ENCODE measurements around the gene GINS3.

Gene GINS3

DNA sequence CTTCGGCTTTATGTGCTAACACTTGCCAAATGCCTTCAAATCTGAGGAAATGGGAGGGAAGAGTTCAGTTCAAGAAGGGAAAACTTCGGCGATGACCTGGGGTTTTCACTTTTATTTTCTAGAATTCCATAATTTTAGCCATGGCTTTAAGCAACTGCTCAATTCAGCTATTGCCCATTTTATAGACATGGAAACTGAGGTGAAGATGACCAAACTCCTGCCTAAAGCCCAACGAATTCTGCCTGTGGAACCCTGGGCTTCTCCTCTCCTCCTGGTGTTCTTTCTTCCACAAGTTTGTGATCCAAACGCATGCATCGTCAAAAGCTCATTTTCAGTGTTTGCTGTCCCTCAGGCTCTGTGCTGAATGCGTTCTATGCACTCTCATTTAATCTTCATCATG, 58.3 kb downstream of the GINS3 start:
- Histone ChIP-seq H3K4me3 (ENCODE audit: low read length) (no peak overlapping the region), H3K9me3 (ENCODE audit: control insufficient read depth, low read length) (no peaks in the 10 kb centered on the region)
- DNase-seq (ENCODE audit: low read depth), result no peak

DNA sequence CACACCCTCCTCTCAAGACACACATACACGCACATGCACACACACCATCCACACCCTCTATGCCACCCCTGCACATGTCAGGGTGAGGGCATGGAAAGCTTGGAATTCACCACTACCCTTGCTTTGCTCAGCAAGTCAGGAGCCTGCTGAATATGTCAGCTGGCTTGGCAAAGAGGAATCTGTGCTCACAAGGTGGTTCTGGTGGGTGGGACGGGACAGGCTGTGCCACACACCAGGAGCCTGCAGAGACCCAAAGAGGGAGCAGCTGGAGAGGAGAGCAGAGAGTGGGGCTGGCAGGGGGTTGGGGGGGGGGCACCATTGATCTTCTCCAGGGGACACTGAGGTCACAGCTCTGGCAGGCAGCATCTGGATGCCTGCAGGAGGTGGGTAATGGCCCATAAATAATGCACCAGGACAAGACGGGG, 59.0 kb downstream of the GINS3 start:
- DNase-seq (ENCODE audit: low read depth), result no peak
- H3K9ac ChIP-seq (ENCODE audit: low read length), result no peak overlapping the region
- no peaks in the 10 kb centered on the region for H3K9me3 ChIP-seq (ENCODE audit: control insufficient read depth, low read length)
- peaks cover 12% of the 10 kb centered on the region for H3K4me1 ChIP-seq (ENCODE audit: control insufficient read depth, insufficient read depth, low read length)
- no peaks in the 10 kb centered on the region for H3K36me3 ChIP-seq (ENCODE audit: control insufficient read depth, insufficient read depth, low read length, severe bottlenecking)
- peaks cover 3% of the 10 kb centered on the region for H3K27me3 ChIP-seq (replicated peaks; ENCODE audit: control insufficient read depth, insufficient read depth, low read length)
- H3K4me3 ChIP-seq (ENCODE audit: low read length), result no peak overlapping the region

More for the DNA sequence above, 58.3 kb downstream of the GINS3 start:
- Histone ChIP-seq H3K27me3 (replicated peaks; ENCODE audit: control insufficient read depth, insufficient read depth, low read length) (peaks cover 3% of the 10 kb centered on the region), H3K9ac (ENCODE audit: low read length) (no peak overlapping the region), H3K4me1 (ENCODE audit: control insufficient read depth, insufficient read depth, low read length) (peaks cover 12% of the 10 kb centered on the region), H3K36me3 (ENCODE audit: control insufficient read depth, insufficient read depth, low read length, severe bottlenecking) (no peaks in the 10 kb centered on the region)

DNA sequence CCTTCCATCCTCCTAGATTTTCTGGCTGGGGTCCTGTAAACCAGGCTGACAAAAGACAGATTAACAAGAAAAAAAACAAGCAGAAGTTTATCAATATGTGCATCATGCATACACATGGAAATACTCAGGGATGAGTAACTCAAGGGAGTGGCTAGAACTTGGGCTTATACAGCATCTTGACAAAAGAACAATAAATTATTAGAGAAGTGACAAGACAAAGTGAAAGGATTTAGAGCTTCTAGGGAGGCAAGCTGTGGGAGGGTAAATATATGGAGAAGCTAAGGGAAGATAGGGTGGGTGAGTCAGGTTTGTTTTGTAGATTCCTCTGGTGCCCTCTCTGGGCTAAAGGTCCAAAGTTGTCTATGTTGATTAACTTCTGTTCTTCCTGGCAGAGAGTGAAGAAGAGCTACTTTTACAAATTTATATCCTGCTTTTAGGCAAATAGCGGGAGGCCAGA, 59.7 kb downstream of the GINS3 start:
- Histone ChIP-seq H3K36me3 (ENCODE audit: control insufficient read depth, insufficient read depth, low read length, severe bottlenecking) (no peaks in the 10 kb centered on the region), H3K4me1 (ENCODE audit: control insufficient read depth, insufficient read depth, low read length) (peaks cover 12% of the 10 kb centered on the region), H3K4me3 (ENCODE audit: low read length) (no peak overlapping the region), H3K9ac (ENCODE audit: low read length) (no peak overlapping the region), H3K9me3 (ENCODE audit: control insufficient read depth, low read length) (no peaks in the 10 kb centered on the region), H3K27me3 (replicated peaks; ENCODE audit: control insufficient read depth, insufficient read depth, low read length) (peaks cover 3% of the 10 kb centered on the region)
- peak; percentile 6 for DNase-seq (ENCODE audit: low read depth)

DNA sequence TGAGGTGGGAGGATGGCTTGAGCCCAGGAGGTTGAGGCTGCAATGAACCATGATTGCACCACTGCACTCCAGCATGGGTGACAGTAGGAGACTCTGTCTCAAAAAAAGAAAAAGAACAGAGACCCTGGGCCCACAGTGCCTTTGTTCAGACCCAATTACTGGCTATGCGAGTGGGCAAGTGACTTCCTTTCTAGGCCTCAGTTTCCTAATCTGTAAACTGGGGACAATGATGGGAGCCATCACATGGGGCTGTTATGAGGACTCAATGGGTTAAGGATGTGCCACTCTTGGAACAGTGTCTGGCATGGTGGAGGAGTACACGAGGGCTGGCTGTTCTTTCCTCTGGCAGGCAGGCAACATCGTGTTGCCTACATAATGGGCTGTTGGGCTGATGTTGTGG, 60.4 kb downstream of the GINS3 start:
- Histone ChIP-seq H3K4me3 (ENCODE audit: low read length) (no peak overlapping the region), H3K36me3 (ENCODE audit: control insufficient read depth, insufficient read depth, low read length, severe bottlenecking) (no peaks in the 10 kb centered on the region), H3K27me3 (replicated peaks; ENCODE audit: control insufficient read depth, insufficient read depth, low read length) (peaks cover 3% of the 10 kb centered on the region), H3K9ac (ENCODE audit: low read length) (no peak overlapping the region), H3K4me1 (ENCODE audit: control insufficient read depth, insufficient read depth, low read length) (peaks cover 12% of the 10 kb centered on the region), H3K9me3 (ENCODE audit: control insufficient read depth, low read length) (no peaks in the 10 kb centered on the region)
- no peak for DNase-seq (ENCODE audit: low read depth)

DNA sequence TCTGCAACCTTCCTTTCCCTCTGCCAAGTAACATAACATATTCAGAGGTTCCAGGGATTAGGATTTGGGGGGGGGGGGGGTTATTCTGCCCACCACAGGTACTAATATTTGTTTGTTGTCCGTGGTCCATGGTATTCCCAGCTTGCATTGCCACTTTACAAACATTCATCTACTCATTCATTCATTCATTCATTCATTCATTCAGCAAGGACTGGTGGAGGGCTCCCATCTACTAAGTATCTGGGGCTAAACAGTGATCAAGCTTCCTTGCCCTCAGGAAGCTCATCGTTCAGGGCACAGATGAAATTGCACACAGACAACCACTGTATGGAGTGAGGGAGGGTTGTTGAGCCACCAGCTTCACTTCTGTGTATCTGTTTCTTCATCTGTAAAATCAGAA, 61.9 kb downstream of the GINS3 start:
- Histone ChIP-seq H3K36me3 (ENCODE audit: control insufficient read depth, insufficient read depth, low read length, severe bottlenecking) (no peaks in the 10 kb centered on the region), H3K4me3 (ENCODE audit: low read length) (no peak overlapping the region), H3K27me3 (replicated peaks; ENCODE audit: control insufficient read depth, insufficient read depth, low read length) (peaks cover 3% of the 10 kb centered on the region), H3K4me1 (ENCODE audit: control insufficient read depth, insufficient read depth, low read length) (peaks cover 12% of the 10 kb centered on the region), H3K9ac (ENCODE audit: low read length) (no peak overlapping the region), H3K9me3 (ENCODE audit: control insufficient read depth, low read length) (no peaks in the 10 kb centered on the region)
- no peak for DNase-seq (ENCODE audit: low read depth)

DNA sequence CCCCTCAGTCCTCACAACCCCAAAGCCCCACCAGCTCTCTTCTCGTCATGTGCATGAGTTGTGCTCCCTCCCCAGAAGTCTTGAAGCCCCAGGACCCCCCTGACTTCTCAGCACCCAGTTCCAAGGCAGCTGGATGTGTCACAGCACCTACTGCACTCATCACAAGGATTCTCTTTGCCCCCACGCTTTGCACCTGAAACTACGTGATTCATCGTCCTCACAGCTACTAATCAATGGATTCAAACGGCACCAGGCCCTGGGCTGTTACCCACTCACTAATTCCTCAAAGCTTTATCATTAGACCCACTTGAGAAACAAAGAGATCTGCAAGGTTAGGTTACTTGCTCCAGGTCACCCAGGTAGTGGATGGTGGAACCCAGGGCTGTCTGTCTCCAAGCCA, 62.6 kb downstream of the GINS3 start:
- no peak overlapping the region for H3K4me3 ChIP-seq (ENCODE audit: low read length)
- H3K27me3 ChIP-seq (replicated peaks; ENCODE audit: control insufficient read depth, insufficient read depth, low read length), result peaks cover 3% of the 10 kb centered on the region
- H3K36me3 ChIP-seq (ENCODE audit: control insufficient read depth, insufficient read depth, low read length, severe bottlenecking), result no peaks in the 10 kb centered on the region
- no peak overlapping the region for H3K9ac ChIP-seq (ENCODE audit: low read length)
- DNase-seq (ENCODE audit: low read depth), result no peak
- no peaks in the 10 kb centered on the region for H3K9me3 ChIP-seq (ENCODE audit: control insufficient read depth, low read length)
- H3K4me1 ChIP-seq (ENCODE audit: control insufficient read depth, insufficient read depth, low read length), result peaks cover 12% of the 10 kb centered on the region
